Gastrocnemius medialis (tissue), 4 donors: Measurements from ENCODE around the gene CD37. TPM values are rescaled to one million over a fixed set of nuclear protein-coding genes. Genes with fewer than 3 reads are reported as not detected.
"Not testable (repeated sequence)": the region's sequence is repeated elsewhere in the genome, so short reads cannot be mapped to it uniquely, and the experiment has no call there.

ENCODE experiments used
- ATAC-seq, 2 donors: fragments of 150-250 bp; one replicate each; pipeline ENCODE4 v1.9.1; 2016
- DNase-seq, 2 donors: peaks; one replicate each; pipeline ENCODE4 v3.0.0-alpha.2; 2019
- H3K27ac ChIP-seq, 4 donors: fragments of 200-600 bp; sonication (generic); 1 replicate in 1 of 4; 2 replicates in 3 of 4; pipeline ENCODE4 v1.5.1; 2016 to 2018; ENCODE audit warnings: mild to moderate bottlenecking in 2 of 4, moderate library complexity in 1 of 4
- H3K27me3 ChIP-seq, 3 donors: fragments of 200-600 bp; sonication (generic) in 2 of 3; 1 replicate in 1 of 3; 2 replicates in 2 of 3; pipeline versions ENCODE4 v1.5.1 to v1.6.0; 2016 to 2019; ENCODE audit warnings: mild to moderate bottlenecking in 1 of 3, moderate library complexity in 1 of 3
- H3K36me3 ChIP-seq, 2 donors: fragments of 200-600 bp; sonication (generic) in 1 of 2; one replicate each; pipeline ENCODE4 v1.5.1; 2017 to 2018
- H3K4me1 ChIP-seq, 2 donors: fragments of 200-600 bp; sonication (generic) in 1 of 2; one replicate each; pipeline ENCODE4 v1.5.1; 2016 to 2017; ENCODE audit warnings: mild to moderate bottlenecking in 2 of 2
- H3K4me3 ChIP-seq, 4 donors: fragments of 200-600 bp; sonication (generic) in 3 of 4; 1 replicate in 1 of 4; 2 replicates in 3 of 4; pipeline ENCODE4 v1.5.1; 2016 to 2019; ENCODE audit warnings: mild to moderate bottlenecking in 2 of 4
- H3K9me3 ChIP-seq, 3 donors: fragments of 200-600 bp; sonication (generic) in 2 of 3; 1 replicate in 1 of 3; 2 replicates in 2 of 3; pipeline ENCODE4 v1.5.1; 2016 to 2019
- POLR2A ChIP-seq, 2 donors: fragments of 450-650 bp; IDR thresholded peaks; one replicate each; pipeline ENCODE4 v1.6.1; 2017; ENCODE audit warnings: antibody characterized with exemption in 2 of 2, mild to moderate bottlenecking in 2 of 2, moderate library complexity in 2 of 2
- in situ Hi-C, 4 donors: fragments of 200-750 bp; cut with MboI; loops; one replicate each; pipeline versions ENCODE4 v1.15.0 to v1.8.0; 2017; ENCODE audit warnings: low sequenced_read_pairs in 4 of 4
- intact Hi-C: fragments of 100-400 bp; cut with DNase I; formaldehyde crosslinking; loops from one replicate; pipeline ENCODE4 v1.15.1; 2023; ENCODE audit warnings: low total_unique reads
- total RNA-seq, 4 donors: library from RNA; depleted of rRNA; stranded (reverse); fragments of >200 nt; gene quantifications; one replicate each; pipeline versions ENCODE4 v1.1.0 to v1.2.3, GENCODE V29; 2016
- TF ChIP-seq, protein P1 (sequence below), 5 experiments: fragments of 450-650 bp in 3 of 5; fragments of 200-600 bp in 2 of 5; sonication (generic) in 2 of 5; IDR thresholded peaks in 4 of 5; conservative IDR thresholded peaks in 1 of 5; 1 replicate in 4 of 5; 2 replicates in 1 of 5; pipeline ENCODE4 v1.5.1; 2016 to 2019; ENCODE audit warnings: antibody characterized with exemption in 5 of 5, mild to moderate bottlenecking in 3 of 5, moderate library complexity in 3 of 5

Gene CD37
- total RNA-seq, 4 donors from 2014 or later, result 1.6 to 8.5 (median 2.3) TPM

DNA sequence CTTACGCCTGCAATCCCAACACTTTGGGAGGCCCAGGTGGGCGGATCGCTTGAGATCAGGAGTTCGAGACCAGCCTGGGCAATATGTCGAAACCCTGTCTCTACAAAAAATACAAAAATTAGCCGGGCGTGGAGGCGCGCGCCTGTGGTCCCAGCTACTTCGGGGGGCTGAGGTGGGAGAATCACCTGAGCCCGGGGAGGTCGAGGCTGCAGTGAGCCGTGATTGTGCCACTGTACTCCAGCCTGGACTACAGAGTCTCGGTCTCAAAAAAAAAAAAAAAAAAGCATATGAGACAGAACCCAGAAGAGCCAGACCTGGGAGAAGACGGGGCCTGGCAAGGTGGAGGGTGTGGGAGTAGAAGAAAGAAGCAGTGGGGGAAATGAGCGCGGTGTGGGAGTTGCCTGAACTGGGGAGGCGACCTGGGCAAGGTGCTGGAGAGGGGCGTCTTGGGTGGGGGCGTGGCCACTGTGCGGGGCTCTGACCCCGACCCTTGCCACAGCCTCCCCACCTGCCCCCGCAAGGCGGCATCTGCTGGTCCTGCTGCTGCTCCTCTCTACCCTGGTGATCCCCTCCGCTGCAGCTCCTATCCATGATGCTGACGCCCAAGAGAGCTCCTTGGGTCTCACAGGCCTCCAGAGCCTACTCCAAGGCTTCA, 29.0 kb downstream of the CD37 start:
- Histone ChIP-seq H3K9me3 (peaks cover 0 to 3% (median 0%) of the 10 kb centered on the region in 3 donors), H3K36me3 (no peaks in the 10 kb centered on the region), H3K27ac (peak overlapping the region in 3 of 4 donors; percentile 16 to 55 (median 51)), H3K27me3 (peaks cover 5 to 31% (median 27%) of the 10 kb centered on the region in 3 donors), H3K4me1 (peaks cover 0 to 14% of the 10 kb centered on the region in 2 donors), H3K4me3 (peak overlapping the region; percentile 68 to 72 (median 68))
- TF ChIP-seq POLR2A (IDR thresholded peaks at IDR 0.05), result no peak
- TF ChIP-seq, protein P1, sequence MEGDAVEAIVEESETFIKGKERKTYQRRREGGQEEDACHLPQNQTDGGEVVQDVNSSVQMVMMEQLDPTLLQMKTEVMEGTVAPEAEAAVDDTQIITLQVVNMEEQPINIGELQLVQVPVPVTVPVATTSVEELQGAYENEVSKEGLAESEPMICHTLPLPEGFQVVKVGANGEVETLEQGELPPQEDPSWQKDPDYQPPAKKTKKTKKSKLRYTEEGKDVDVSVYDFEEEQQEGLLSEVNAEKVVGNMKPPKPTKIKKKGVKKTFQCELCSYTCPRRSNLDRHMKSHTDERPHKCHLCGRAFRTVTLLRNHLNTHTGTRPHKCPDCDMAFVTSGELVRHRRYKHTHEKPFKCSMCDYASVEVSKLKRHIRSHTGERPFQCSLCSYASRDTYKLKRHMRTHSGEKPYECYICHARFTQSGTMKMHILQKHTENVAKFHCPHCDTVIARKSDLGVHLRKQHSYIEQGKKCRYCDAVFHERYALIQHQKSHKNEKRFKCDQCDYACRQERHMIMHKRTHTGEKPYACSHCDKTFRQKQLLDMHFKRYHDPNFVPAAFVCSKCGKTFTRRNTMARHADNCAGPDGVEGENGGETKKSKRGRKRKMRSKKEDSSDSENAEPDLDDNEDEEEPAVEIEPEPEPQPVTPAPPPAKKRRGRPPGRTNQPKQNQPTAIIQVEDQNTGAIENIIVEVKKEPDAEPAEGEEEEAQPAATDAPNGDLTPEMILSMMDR (IDR thresholded peaks at IDR 0.05 in 4 of 5, conservative IDR thresholded peaks at IDR 0.05 in 1 of 5), result no peak
- intact Hi-C loops (no loop called here), in situ Hi-C loops (no loop called here)
- no peak for DNase-seq
- no peak for ATAC-seq

DNA sequence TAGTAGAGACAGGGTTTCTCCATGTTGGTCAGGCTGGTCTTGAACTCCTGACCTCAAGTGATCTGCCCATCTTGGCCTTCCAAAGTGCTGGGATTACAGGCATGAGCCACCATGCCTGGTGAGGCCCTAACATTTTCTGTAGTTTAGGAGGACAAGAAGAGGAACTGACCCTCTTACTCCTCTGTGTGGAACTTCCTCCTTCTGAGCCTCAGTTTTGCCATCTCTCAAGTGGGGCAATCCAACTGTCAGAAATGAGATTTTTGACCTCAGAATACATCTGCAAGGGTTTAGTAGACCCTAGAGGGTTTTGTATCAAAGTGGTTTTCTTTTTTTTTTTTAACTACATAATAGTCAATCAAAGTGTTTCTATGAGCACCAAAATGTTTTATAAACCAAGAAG, 30.9 kb downstream of the CD37 start:
- H3K9me3 ChIP-seq, result peaks cover 0 to 7% (median 0%) of the 10 kb centered on the region in 3 donors
- no peak for TF ChIP-seq POLR2A (IDR thresholded peaks at IDR 0.05)
- TF ChIP-seq, protein P1 (IDR thresholded peaks at IDR 0.05 in 4 of 5, conservative IDR thresholded peaks at IDR 0.05 in 1 of 5), result no peak
- no peak overlapping the region for H3K4me3 ChIP-seq
- H3K36me3 ChIP-seq, result no peaks in the 10 kb centered on the region
- ATAC-seq, result no peak
- peaks cover 5 to 30% (median 27%) of the 10 kb centered on the region in 3 donors for H3K27me3 ChIP-seq
- no peak overlapping the region for H3K27ac ChIP-seq
- in situ Hi-C loops, result no loop called here
- no peak for DNase-seq
- peaks cover 0 to 14% of the 10 kb centered on the region in 2 donors for H3K4me1 ChIP-seq
- intact Hi-C loops, result no loop called here

- no peaks in the 10 kb centered on the region for H3K36me3 ChIP-seq
- H3K27me3 ChIP-seq, result peaks cover 0 to 10% (median 5%) of the 10 kb centered on the region in 3 donors
- no peaks in the 10 kb centered on the region for H3K4me1 ChIP-seq
- H3K4me3 ChIP-seq, result no peak overlapping the region
- DNase-seq (no peak), ATAC-seq (no peak)
- TF ChIP-seq POLR2A (IDR thresholded peaks at IDR 0.05), result no peak
- TF ChIP-seq, protein P1 (IDR thresholded peaks at IDR 0.05 in 4 of 5, conservative IDR thresholded peaks at IDR 0.05 in 1 of 5), result no peak
- in situ Hi-C loops, result no loop called here
- H3K9me3 ChIP-seq, result peaks cover 0 to 7% (median 0%) of the 10 kb centered on the region in 3 donors
- no peak overlapping the region for H3K27ac ChIP-seq
- intact Hi-C loops, result no loop called here
Measured at GRCh38 chr19:49368711-49369358, 33.6 kb downstream of the CD37 start.

GRCh38 chr19:49371184-49371583, 36.0 kb downstream of the CD37 start:
- no peaks in the 10 kb centered on the region for H3K36me3 ChIP-seq
- H3K4me3 ChIP-seq, result no peak overlapping the region
- no peak overlapping the region for H3K27ac ChIP-seq
- TF ChIP-seq, protein P1 (IDR thresholded peaks at IDR 0.05 in 4 of 5, conservative IDR thresholded peaks at IDR 0.05 in 1 of 5), result no peak
- no peak for TF ChIP-seq POLR2A (IDR thresholded peaks at IDR 0.05)
- no peaks in the 10 kb centered on the region for H3K27me3 ChIP-seq
- intact Hi-C loops (no loop called here), in situ Hi-C loops (no loop called here)
- DNase-seq (no peak), ATAC-seq (no peak)
- peaks cover 0 to 7% (median 0%) of the 10 kb centered on the region in 3 donors for H3K9me3 ChIP-seq
- no peaks in the 10 kb centered on the region for H3K4me1 ChIP-seq

- H3K4me3 ChIP-seq, H3K27ac ChIP-seq, H3K9me3 ChIP-seq, H3K36me3 ChIP-seq, in situ Hi-C loops, ATAC-seq, H3K4me1 ChIP-seq, DNase-seq, H3K27me3 ChIP-seq, intact Hi-C loops: not testable (repeated sequence)
Measured at GRCh38 chr19:49373174-49373573, 38.0 kb downstream of the CD37 start.
